ENCODE measurements around the gene TSFM.
"Not testable (repeated sequence)": the region's sequence is repeated elsewhere in the genome, so short reads cannot be mapped to it uniquely, and the experiment has no call there.

The TSFM gene

GRCh38 chr12:57815177-57816000 lies 32.8 kb downstream of the TSFM start:
- peak; percentile 67 for DNase-seq (ENCODE audit: low spot score)

- DNase-seq (ENCODE audit: low spot score) = no peak
Observed at GRCh38 chr12:57816001-57816854, 33.6 kb downstream of the TSFM start.

DNA sequence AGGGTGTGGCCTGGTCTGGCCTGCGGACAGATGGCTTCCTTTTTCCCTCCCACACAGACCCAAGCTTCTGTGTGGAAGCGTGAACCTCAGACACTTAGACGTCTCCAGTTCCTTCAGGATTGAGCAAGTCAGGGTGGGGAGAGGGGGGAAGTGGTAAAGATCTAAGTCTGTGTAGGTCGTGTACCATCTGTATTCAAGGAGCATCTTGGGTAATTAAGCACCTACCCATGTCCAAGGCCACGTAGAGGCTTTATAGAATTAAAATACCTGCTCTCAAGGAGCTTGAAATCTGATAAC lies 34.2 kb downstream of the TSFM start:
- DNase-seq (ENCODE audit: low spot score) = no peak

DNA sequence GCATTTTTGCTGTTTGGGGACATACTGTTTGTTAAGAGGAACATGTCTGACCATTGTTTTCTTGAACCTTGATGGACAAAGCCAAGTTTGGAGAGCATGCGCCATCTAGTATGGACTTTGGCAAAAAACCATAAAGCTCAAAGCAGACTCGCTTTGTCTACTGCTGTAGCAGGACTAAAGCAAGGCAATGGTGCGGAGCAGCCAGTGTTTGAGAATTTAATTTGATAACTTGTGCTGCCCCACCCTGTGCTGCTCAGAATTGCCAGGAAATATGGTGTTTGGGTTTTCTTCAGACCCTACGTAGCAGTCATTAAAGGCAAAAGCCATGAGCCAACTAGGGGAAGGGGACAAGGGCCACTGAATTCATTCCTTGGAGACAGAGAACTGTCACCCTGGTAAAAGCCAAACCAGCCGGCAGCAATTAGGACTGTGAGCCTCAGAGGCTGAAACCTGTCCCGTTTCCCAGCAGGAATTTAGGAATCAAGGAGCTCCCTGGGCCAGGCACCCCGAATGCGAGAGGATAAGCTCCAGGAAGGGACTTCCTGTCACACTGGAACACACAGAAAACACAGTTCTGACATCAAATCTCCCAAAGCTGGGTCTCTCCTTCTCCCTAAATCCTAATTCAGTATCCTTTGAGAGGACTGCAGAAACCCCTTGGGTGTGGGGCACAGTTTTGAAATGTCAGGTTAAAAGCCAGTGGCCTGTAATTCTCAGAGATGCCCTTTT lies 34.8 kb downstream of the TSFM start:
- no peak for DNase-seq (ENCODE audit: low spot score)

GRCh38 chr12:57817990-57818331 lies 35.4 kb downstream of the TSFM start:
- DNase-seq (ENCODE audit: low spot score) = not testable (repeated sequence)

GRCh38 chr12:57820119-57820518 lies 37.5 kb downstream of the TSFM start:
- DNase-seq (ENCODE audit: low spot score) = not testable (repeated sequence)

DNA sequence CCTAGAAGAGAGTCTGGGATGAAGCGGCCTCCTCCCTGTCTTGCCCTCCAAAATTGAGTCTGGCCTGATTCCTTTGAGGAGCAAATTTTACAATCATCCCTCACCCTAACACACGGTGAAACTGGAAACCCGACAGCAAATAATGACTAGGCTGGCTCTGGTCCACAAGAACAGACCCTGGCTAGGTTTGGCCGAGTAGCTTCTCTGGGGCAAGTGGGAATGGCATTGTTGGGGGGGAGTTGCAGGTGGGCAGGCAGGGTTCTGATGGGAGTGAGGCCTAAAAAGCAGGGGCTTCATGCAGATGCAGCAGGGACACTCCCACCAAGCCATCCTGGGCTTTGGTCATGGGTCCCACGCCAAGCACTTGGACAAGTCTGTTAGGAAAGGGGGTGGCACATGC lies 38.4 kb downstream of the TSFM start:
- DNase-seq (ENCODE audit: low spot score) = not testable (repeated sequence)

- no peak for DNase-seq (ENCODE audit: low spot score)
Observed at GRCh38 chr12:57821474-57822214, 39.1 kb downstream of the TSFM start.

DNA sequence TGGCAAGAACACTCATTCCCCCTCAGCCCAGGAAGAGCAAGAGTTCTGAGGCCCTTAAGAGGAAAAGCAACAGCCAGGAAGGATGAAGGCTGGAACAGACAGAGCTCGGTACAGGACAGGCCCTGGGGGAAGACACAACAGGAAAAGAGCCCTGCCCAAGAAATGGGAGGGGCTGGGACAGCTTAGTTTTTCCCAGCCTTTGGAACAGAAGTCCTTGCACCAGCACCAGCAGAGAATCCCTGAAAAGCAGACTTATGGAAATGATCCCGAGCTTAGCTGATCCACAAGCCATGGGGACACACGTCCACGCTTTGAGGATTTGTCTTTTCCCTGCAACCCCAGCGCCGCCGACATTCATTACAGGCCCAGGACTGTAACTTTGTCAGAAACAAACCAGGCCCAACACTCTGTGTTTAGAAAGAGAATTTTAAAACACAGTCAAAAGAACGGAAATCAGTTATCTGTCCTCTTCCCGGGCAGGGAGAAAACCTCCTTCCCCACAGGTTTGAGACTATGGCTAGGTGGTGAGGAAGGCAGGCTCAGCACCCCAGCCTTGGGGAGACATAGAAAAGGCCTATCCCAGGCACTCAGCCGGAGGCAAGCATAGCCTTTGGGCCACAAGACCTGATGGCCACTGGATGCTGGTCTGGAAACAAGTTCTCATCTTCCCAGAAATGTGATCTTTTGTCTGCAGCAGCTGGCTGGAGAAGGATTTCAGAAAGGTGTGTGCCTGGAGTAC lies 40.0 kb downstream of the TSFM start:
- DNase-seq (ENCODE audit: low spot score) = no peak

DNA sequence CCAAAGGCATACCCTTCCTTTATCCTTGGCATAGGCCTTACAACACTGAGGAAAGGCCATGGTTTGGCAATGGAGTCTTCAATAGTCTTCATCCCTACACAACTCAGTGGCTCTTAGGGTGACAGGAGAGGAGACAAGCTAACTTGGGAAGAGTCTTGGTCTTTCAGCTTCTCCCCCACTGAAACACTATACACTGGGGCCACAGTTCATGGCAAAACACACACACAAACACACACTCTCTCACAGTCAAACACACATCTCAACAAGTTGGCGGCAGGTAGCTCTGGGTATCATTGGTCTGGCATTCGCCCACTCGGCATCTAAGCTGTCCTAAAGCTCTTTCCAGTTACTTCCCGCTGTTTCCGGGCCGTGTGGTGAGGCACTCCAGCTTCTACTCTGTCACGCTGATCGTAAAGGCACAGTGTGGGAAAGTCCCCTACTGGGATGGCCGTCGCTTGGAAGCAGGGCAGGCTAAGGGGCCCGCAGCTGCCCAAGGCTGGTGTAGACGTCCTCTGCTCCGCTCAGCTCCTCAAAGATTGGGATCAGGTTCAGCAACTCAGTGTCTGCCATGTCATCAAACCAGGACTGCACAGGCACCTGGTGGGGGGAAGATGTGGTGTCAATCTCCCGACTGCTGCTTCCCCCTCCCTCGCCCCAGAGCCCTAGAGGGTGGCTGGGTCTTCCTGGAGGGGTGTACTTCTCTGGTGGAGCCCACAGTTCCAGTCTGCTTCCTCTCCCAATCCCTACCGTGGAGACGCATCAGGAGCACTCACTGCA lies 40.7 kb downstream of the TSFM start:
- no peak for DNase-seq (ENCODE audit: low spot score)

DNA sequence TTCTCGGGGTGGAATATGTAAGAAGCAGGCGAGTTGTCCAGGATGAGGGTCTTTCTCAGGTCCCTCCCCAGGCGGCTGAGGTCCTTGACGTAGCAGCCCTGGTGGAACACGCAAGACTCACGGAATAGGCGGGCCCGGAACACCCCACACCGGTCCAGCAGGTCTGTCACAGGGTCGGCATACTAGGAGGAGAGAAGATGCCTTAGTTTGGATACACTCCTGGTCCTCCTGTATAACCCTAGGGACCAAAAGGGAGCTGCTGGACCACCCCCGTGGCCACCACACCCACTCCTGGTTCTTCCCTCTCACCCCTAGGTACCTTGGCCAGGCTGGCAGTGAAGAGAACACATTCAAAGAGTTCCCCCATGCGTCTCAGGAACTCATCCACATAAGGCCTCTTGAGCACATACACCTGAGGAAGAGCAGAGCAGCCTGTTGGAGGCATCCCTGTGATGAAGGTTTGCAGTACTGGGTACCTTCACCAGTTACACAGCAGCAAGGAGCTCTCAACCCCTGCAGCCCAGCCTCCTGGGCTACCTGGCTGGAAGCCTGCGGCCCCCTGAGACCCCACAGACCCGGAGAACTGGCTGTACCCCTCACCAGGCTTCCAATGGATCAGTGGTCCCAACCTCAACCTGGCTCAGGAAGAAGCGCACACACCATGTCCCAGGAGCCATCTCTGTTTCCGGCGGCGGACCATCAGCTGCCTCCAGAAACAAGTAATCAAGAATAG lies 41.5 kb downstream of the TSFM start:
- DNase-seq (ENCODE audit: low spot score) = no peak

DNA sequence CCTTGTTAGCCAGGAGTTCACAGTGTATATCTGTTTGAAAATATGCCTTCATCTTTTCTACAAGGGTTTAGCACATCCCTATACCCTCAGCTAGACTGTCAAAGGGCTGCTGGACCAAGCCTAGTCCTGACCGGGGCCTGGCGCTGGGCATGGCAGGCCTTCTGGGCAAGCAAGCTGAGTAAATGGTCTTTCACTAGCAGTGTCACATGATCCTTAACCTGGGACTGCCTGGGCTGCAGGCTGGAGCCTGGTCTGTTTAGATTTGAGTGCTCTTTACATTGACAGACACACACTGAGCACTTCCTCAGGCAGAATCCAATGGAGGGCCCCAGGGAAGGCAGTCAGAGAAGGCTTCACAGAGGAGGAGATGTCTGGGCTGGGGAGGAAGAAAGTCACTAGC lies 42.9 kb downstream of the TSFM start:
- no peak for DNase-seq (ENCODE audit: low spot score)

- no peak for DNase-seq (ENCODE audit: low spot score)
Observed at GRCh38 chr12:57826400-57826799, 43.8 kb downstream of the TSFM start.

DNA sequence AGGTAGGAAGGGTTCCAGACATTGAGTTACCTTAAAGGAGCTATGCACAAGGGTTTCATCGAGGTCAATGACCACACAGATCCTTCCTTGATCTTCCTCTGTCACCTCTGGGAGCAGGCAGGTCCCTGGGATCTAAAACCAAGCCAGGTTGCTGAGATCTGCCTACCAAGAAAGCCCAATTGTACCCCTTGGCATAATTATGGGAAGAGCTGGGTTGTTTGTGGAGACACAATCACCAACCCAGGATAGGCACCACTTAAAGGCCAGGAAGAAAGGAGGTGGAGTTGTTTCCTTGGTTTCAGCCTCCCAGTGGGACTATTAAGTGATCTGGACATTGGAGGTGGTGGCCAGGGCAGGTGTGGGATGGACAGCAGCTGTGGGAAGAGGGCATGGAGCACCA lies 44.4 kb downstream of the TSFM start:
- no peak for DNase-seq (ENCODE audit: low spot score)

- no peak for DNase-seq (ENCODE audit: low spot score)
Observed at GRCh38 chr12:57829025-57829777, 46.6 kb downstream of the TSFM start.

DNA sequence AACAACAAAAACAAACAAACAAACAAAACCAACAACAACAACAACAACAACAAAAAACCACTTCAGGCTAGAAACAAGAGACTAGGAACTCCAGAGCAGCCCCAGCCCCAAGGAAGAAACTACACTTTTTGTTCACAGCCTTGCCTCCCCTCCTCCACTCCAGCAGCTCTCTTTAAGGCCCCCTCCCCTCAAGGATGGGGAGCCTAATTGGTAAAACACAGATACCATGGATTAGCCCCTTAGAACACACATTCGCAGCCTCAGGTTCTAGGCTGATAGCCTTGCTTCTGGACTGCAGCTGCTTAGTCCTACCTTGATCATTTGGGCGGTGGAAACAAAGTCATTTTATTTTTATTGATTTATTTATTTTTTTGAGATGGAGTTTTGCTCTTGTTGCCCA lies 47.8 kb downstream of the TSFM start:
- no peak for DNase-seq (ENCODE audit: low spot score)

DNA sequence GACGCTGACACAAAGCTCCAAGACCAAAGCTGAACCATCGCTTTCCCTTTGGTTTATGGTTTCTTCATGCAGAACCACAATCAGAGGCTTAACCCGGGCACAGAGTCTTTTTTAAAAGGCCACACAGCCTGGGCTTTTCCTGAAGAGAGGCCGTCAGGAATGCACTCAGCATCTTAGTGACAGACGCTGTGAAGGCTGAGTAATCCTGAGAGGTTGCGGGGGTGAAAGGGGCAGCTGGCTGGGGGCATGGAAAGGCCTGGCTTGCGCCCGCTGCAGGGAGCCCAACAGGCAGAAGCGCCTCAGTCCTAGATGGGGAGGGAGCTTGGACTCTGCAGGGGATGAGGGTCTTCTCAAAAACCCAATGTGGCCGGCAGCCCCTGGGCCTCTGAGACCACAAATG lies 50.4 kb downstream of the TSFM start:
- DNase-seq (ENCODE audit: low spot score) = no peak

DNA sequence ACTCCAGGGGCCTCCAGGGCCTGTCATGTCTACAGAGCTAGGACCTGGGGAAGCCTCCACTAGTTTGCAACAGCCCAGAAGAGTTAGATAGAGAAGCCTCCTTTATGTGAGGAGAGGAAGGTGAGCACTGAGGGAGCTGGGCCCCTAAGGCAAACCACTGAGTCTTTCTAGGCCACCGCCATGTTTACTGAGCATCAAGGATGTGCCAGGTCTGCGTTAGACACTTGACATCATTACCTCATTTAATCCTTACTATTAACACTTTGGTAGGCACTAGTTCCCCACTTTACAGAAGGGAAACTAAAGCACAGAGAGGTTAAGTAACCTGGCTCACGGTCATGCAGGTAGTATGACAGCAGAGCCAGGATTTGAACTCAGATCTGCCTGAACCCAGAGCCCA lies 51.1 kb downstream of the TSFM start:
- no peak for DNase-seq (ENCODE audit: low spot score)

Data from iPS-NIHi11 (cell line).